Small intestine (tissue), 7 donors: ENCODE results near the gene SLC8A3. TPM values are rescaled to one million over a fixed set of nuclear protein-coding genes. Genes with fewer than 3 reads are reported as not detected.

Experiments
- DNase-seq, 2 donors: peaks; one replicate each; pipeline versions ENCODE4 v3.0.0 to v3.0.0-alpha.2; 2013
- FAIRE-seq: peaks from 2 replicates; lab custom pipeline; 2012; peaks lifted over from hg19 to GRCh38; lab: Jason Lieb, UNC
- H3K27ac ChIP-seq, 3 donors: one replicate each; pipeline ENCODE4 v1.5.1; 2013; ENCODE audit warnings: low read length in 2 of 3, mild to moderate bottlenecking in 2 of 3, control low read depth in 1 of 3, inconsistent platforms in 1 of 3, low read depth in 1 of 3, moderate library complexity in 1 of 3
- H3K27me3 ChIP-seq, 3 donors: one replicate each; pipeline ENCODE4 v1.6.1; 2013; ENCODE audit warnings: low read length in 3 of 3, inconsistent platforms in 1 of 3; ENCODE audit not compliant: control insufficient read depth in 3 of 3, insufficient read depth in 3 of 3
- H3K36me3 ChIP-seq, 3 donors: one replicate each; pipeline ENCODE4 v1.6.1; 2013; ENCODE audit warnings: low read length in 3 of 3, inconsistent platforms in 1 of 3, low read depth in 1 of 3, mild to moderate bottlenecking in 1 of 3, moderate library complexity in 1 of 3; ENCODE audit not compliant: control insufficient read depth in 3 of 3, insufficient read depth in 2 of 3
- H3K4me1 ChIP-seq, 3 donors: one replicate each; pipeline ENCODE4 v1.6.1; 2013; ENCODE audit warnings: low read length in 2 of 3, inconsistent platforms in 1 of 3, low read depth in 1 of 3, mild to moderate bottlenecking in 1 of 3, moderate library complexity in 1 of 3; ENCODE audit not compliant: control insufficient read depth in 3 of 3, insufficient read depth in 2 of 3
- H3K4me3 ChIP-seq, 3 donors: one replicate each; pipeline ENCODE4 v1.5.1; 2013; ENCODE audit warnings: low read length in 3 of 3, control low read depth in 1 of 3, inconsistent platforms in 1 of 3, low read depth in 1 of 3, mild to moderate bottlenecking in 1 of 3, moderate library complexity in 1 of 3
- H3K9me3 ChIP-seq, 2 donors: one replicate each; pipeline ENCODE4 v1.6.1; 2013; ENCODE audit warnings: low read depth in 1 of 2, low read length in 1 of 2; ENCODE audit not compliant: control insufficient read depth in 2 of 2, insufficient read depth in 1 of 2
- WGBS, 3 donors: extraction: QIAGEN DNeasy Blood & Tissue Kit; methylation state at CpG; one replicate each; pipeline ENCODE4 v1.1.7; 2013; 5-methylcytosine and 5-hydroxymethylcytosine counted together
- polyA plus RNA-seq, 4 donors: library from polyadenylated mRNA; stranded (reverse) in 3 of 4; unstranded in 1 of 4; fragments of 200-250 nt in 3 of 4; fragments of 120-200 nt in 1 of 4; gene quantifications; one replicate each; pipeline versions ENCODE4 v1.2.1 to v1.2.3, GENCODE V29; 2013
- donor health status: healthy with polysubstance abuse.
- donor health status: control.
- donor health status: control.
- donor health status: Bipolar disorder and iron deficiency.
- donor health status: healthy.

SLC8A3 gene
- polyA plus RNA-seq, 4 donors, result 0.22 to 0.24 TPM; not detected in 2

DNA sequence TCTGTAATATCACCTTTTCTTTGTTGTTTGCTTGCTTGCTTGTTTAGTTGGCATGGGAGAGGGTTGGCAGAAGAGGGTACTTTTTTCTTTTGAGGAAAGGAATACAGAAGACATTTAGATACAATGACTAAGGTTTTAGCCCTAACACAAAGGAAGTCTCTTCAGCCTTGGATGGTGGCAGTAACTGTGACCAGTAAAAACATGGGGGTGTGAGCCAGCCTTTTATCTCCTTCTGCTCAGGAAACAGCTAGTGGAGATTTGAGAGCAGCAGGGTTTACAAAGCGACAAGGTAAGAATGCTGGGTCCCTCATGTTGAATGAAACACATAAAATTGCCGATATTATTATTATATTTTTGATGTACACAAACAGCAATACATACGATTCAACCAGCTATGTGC is 40.4 kb downstream of the SLC8A3 start:
- no peaks in the 10 kb centered on the region for H3K9me3 ChIP-seq
- 81 to 86% (median 85%) methylated on average over 3 of the region's 3 CpGs for WGBS, 3 donors
- H3K4me3 ChIP-seq, result no peak overlapping the region
- H3K27ac ChIP-seq, result no peak overlapping the region
- no peak for FAIRE-seq
- no peak for DNase-seq
- no peaks in the 10 kb centered on the region for H3K36me3 ChIP-seq
- no peaks in the 10 kb centered on the region for H3K4me1 ChIP-seq
- H3K27me3 ChIP-seq, result peaks cover 0 to 4% (median 2%) of the 10 kb centered on the region in 3 donors

- DNase-seq (no peak), FAIRE-seq (no peak)
- Histone ChIP-seq H3K36me3 (no peaks in the 10 kb centered on the region), H3K27me3 (peaks cover 0 to 6% (median 0%) of the 10 kb centered on the region in 3 donors), H3K9me3 (no peaks in the 10 kb centered on the region), H3K27ac (no peak overlapping the region), H3K4me1 (no peaks in the 10 kb centered on the region), H3K4me3 (no peak overlapping the region)
- 58 to 71% (median 69%) methylated on average over 6 of the region's 6 CpGs for WGBS, 3 donors
These were observed 44.7 kb downstream of the SLC8A3 start for GRCh38 chr14:70144046-70144445.

DNA sequence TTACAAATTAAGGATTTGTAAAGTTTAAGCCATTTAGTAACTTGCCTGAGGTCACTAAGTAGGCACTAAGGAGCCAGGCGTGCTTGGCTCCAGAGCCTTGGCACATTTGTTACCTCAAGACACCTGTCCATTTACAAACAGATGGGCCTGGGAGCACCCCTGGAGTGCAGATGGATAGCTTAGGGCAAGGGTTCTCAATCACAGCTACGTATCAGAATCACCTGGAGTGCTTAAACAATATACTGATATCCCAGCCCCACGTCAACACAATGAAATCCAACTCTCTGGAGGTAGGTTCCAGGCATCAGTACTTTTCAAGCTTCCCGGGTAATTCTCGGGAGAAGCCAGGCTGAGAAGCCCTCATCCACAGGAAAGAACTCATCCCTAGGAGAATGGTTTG is 45.4 kb downstream of the SLC8A3 start:
- 69 to 81% (median 76%) methylated on average over 5 of the region's 5 CpGs for WGBS, 3 donors
- no peak for FAIRE-seq
- Histone ChIP-seq H3K4me1 (no peaks in the 10 kb centered on the region), H3K27ac (no peak overlapping the region), H3K4me3 (no peak overlapping the region), H3K36me3 (no peaks in the 10 kb centered on the region), H3K9me3 (no peaks in the 10 kb centered on the region), H3K27me3 (peaks cover 0 to 3% (median 0%) of the 10 kb centered on the region in 3 donors)
- DNase-seq, result no peak

GRCh38 chr14:70140614-70141013 is 48.1 kb downstream of the SLC8A3 start:
- H3K36me3 ChIP-seq, result no peaks in the 10 kb centered on the region
- WGBS, 3 donors, result 33 to 60% (median 55%) methylated on average over 1 of the region's 1 CpG

GRCh38 chr14:70139384-70139783 is 49.4 kb downstream of the SLC8A3 start:
- Histone ChIP-seq H3K36me3 (no peaks in the 10 kb centered on the region), H3K4me1 (no peaks in the 10 kb centered on the region), H3K4me3 (no peak overlapping the region), H3K27ac (no peak overlapping the region), H3K27me3 (peaks cover 0 to 2% (median 0%) of the 10 kb centered on the region in 3 donors), H3K9me3 (no peaks in the 10 kb centered on the region)
- DNase-seq, result no peak
- FAIRE-seq, result no peak
- WGBS, 3 donors, result 70 to 81% (median 76%) methylated on average over 5 of the region's 5 CpGs

More at GRCh38 chr14:70140614-70141013, 48.1 kb downstream of the SLC8A3 start:
- Histone ChIP-seq H3K4me1 (no peaks in the 10 kb centered on the region), H3K27ac (no peak overlapping the region), H3K9me3 (no peaks in the 10 kb centered on the region), H3K27me3 (peaks cover 0 to 2% (median 0%) of the 10 kb centered on the region in 3 donors), H3K4me3 (no peak overlapping the region)
- FAIRE-seq, result no peak
- DNase-seq, result no peak

- WGBS, 3 donors, result 69 to 85% (median 80%) methylated on average over 3 of the region's 3 CpGs
- H3K36me3 ChIP-seq, result no peaks in the 10 kb centered on the region
- H3K27me3 ChIP-seq, result peaks cover 0 to 9% (median 0%) of the 10 kb centered on the region in 3 donors
- no peak overlapping the region for H3K4me3 ChIP-seq
- FAIRE-seq (no peak), DNase-seq (no peak)
- no peak overlapping the region for H3K27ac ChIP-seq
- no peaks in the 10 kb centered on the region for H3K4me1 ChIP-seq
- no peaks in the 10 kb centered on the region for H3K9me3 ChIP-seq
These were observed 51.0 kb downstream of the SLC8A3 start for GRCh38 chr14:70137788-70138187.

- H3K27me3 ChIP-seq, result peaks cover 0 to 11% (median 2%) of the 10 kb centered on the region in 3 donors
- no peaks in the 10 kb centered on the region for H3K36me3 ChIP-seq
- no peak for FAIRE-seq
- H3K4me3 ChIP-seq, result no peak overlapping the region
- 77 to 92% (median 83%) methylated on average over 2 of the region's 2 CpGs for WGBS, 3 donors
- no peaks in the 10 kb centered on the region for H3K9me3 ChIP-seq
- H3K27ac ChIP-seq, result no peak overlapping the region
- no peaks in the 10 kb centered on the region for H3K4me1 ChIP-seq
- DNase-seq, result no peak
These were observed 55.3 kb downstream of the SLC8A3 start for GRCh38 chr14:70133461-70133860.

DNA sequence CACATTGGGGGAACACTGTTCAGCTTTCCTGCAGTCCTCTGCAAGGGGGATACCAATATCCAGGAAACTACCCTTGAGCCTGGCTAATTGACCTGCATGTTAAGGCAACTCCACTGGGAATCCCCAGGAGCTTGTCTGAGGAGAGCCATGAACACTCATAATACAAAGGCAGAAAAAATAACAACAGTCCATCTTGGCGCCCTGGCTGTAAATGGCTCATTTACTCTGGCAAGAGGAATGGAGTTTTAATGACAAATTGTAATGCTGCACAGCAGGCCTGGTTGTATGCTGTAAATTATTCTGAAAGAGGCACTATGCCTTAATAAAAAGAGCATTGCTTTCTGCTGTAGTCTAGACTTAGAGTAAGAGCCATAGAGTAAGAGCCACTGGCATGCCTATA is 58.3 kb downstream of the SLC8A3 start:
- peaks cover 0 to 11% (median 2%) of the 10 kb centered on the region in 3 donors for H3K27me3 ChIP-seq
- H3K4me3 ChIP-seq, result no peak overlapping the region
- no peaks in the 10 kb centered on the region for H3K9me3 ChIP-seq
- DNase-seq (no peak), FAIRE-seq (no peak)
- no peak overlapping the region for H3K27ac ChIP-seq
- WGBS, 3 donors, result 63 to 82% (median 75%) methylated on average over 1 of the region's 1 CpG
- no peaks in the 10 kb centered on the region for H3K36me3 ChIP-seq
- no peaks in the 10 kb centered on the region for H3K4me1 ChIP-seq

DNA sequence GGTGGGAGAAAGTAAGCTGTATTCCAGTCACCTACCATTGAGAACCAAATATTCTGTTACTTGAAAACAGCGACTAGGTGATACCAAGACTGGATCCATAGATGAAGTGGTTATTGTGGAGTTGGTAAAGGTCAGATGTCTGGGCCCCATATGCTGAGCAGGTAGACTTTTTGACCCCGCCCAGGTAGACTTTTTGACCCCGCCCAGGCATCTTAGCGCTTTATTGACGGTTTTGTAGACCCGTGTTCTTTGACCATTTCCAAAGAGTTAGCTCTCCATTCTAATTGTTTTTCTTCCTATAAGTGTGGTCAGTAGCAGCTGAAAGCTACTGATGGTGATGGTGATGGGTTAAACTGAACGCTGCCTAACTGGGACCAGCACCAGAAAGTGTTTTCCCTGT is 61.6 kb downstream of the SLC8A3 start:
- no peak overlapping the region for H3K27ac ChIP-seq
- no peaks in the 10 kb centered on the region for H3K36me3 ChIP-seq
- no peak for FAIRE-seq
- 82 to 89% (median 88%) methylated on average over 7 of the region's 7 CpGs for WGBS, 3 donors
- peaks cover 0 to 3% (median 2%) of the 10 kb centered on the region in 3 donors for H3K27me3 ChIP-seq
- DNase-seq, result no peak
- no peaks in the 10 kb centered on the region for H3K9me3 ChIP-seq
- H3K4me1 ChIP-seq, result no peaks in the 10 kb centered on the region
- H3K4me3 ChIP-seq, result no peak overlapping the region
